BJ (cell line): ENCODE data around the gene DENND1A. TPM values are rescaled to one million over a fixed set of nuclear protein-coding genes. Genes with fewer than 3 reads are reported as not detected.

Experiments used
- CTCF ChIA-PET: fragments of 350-600 bp; formaldehyde crosslinking; extraction: SDS; loops from one replicate; lab custom pipeline; 2021; ENCODE audit warnings: antibody characterized with exemption, inconsistent platforms; lab: Yijun Ruan, JAX
- POLR2A ChIA-PET: fragments of 300-600 bp; sonication (Branson Sonifier 250); formaldehyde crosslinking; extraction: SDS; loops from one replicate; lab custom pipeline; 2021; ENCODE audit warnings: antibody characterized with exemption; lab: Charles Lee
- DNase-seq: peaks from one replicate; pipeline ENCODE4 v3.0.0-alpha.2; 2011; ENCODE audit warnings: low read depth
- H3K27me3 ChIP-seq: 2 replicates; pipeline ENCODE4 v1.6.0; 2011; ENCODE audit warnings: low read length; ENCODE audit not compliant: control insufficient read depth, insufficient read depth
- H3K36me3 ChIP-seq: 2 replicates; pipeline ENCODE4 v1.5.1; 2011; ENCODE audit warnings: low read length; ENCODE audit not compliant: control insufficient read depth, insufficient read depth
- H3K4me3 ChIP-seq: 2 replicates; pipeline ENCODE4 v1.5.1; 2011; ENCODE audit warnings: low read depth, mild to moderate bottlenecking, control low read depth, low read length
- CTCF ChIP-seq: IDR thresholded peaks from 2 replicates; pipeline ENCODE4 v1.5.1; 2011; ENCODE audit warnings: low read depth, mild to moderate bottlenecking, control low read depth, inconsistent platforms, low read length, moderate library complexity; ENCODE audit not compliant: insufficient read depth
- polyA plus RNA-seq: library from polyadenylated mRNA; depleted of rRNA; stranded (reverse); fragments of >200 nt; gene quantifications from 2 replicates; pipeline ENCODE4 v1.2.3, GENCODE V29; 2011

DENND1A gene
- polyA plus RNA-seq, 1 experiment = 24.0 TPM

- H3K4me3 ChIP-seq = no peak overlapping the region
- CTCF ChIA-PET = no interaction called here
- no peak for TF ChIP-seq CTCF
- POLR2A ChIA-PET = no interaction called here
- DNase-seq = no peak
- H3K36me3 ChIP-seq = peaks cover 4% of the 10 kb centered on the region
- H3K27me3 ChIP-seq = no peaks in the 10 kb centered on the region
Measured at GRCh38 chr9:123584202-123585176, 345.4 kb downstream of the DENND1A start.

GRCh38 chr9:123583646-123584045 lies 346.3 kb downstream of the DENND1A start:
- Histone ChIP-seq H3K36me3 (peaks cover 4% of the 10 kb centered on the region), H3K4me3 (no peak overlapping the region), H3K27me3 (no peaks in the 10 kb centered on the region)
- TF ChIP-seq CTCF = no peak
- ChIA-PET CTCF (no interaction called here), POLR2A (no interaction called here)
- DNase-seq = no peak

GRCh38 chr9:123571240-123571639 lies 358.7 kb downstream of the DENND1A start:
- no peak for TF ChIP-seq CTCF
- no peak for DNase-seq
- Histone ChIP-seq H3K36me3 (no peaks in the 10 kb centered on the region), H3K4me3 (no peak overlapping the region), H3K27me3 (no peaks in the 10 kb centered on the region)
- ChIA-PET CTCF (no interaction called here), POLR2A (no interaction called here)

- H3K27me3 ChIP-seq = no peaks in the 10 kb centered on the region
- CTCF ChIA-PET = interaction anchor here (0.7 to 0.9 kb wide), 2 partner anchors 10 to 92 kb away, joined by 3 to 4 read pairs; no protein-coding TSS in a partner anchor
- DNase-seq = peak; percentile 74
- no peak for TF ChIP-seq CTCF
- POLR2A ChIA-PET = no interaction called here
- H3K4me3 ChIP-seq = no peak overlapping the region
- H3K36me3 ChIP-seq = no peaks in the 10 kb centered on the region
Measured at GRCh38 chr9:123568691-123569688, 360.9 kb downstream of the DENND1A start.
